HepG2 (cell line): Measurements from ENCODE around the gene SURF2. TPM values are rescaled to one million over a fixed set of nuclear protein-coding genes. Genes with fewer than 3 reads are reported as not detected.

Source experiments
- CEBPG ChIP-seq: IDR thresholded peaks from 2 replicates; pipeline ENCODE4 v1.6.1; 2016
- EZH2 ChIP-seq: conservative IDR thresholded peaks from 2 replicates; pipeline ENCODE4 v1.6.1; 2012; ENCODE audit warnings: mild to moderate bottlenecking, low read depth, low read length, moderate library complexity
- HOXA5 ChIP-seq: sonication (generic); formaldehyde crosslinking; IDR thresholded peaks from 2 replicates; pipeline ENCODE4 v1.4.0; 2020; ENCODE audit warnings: missing genetic modification reagents
- ISX ChIP-seq: sonication (generic); formaldehyde crosslinking; conservative IDR thresholded peaks from 2 replicates; pipeline ENCODE4 v1.5.0; 2020; ENCODE audit warnings: missing genetic modification reagents
- KDM6A ChIP-seq: IDR thresholded peaks from 2 replicates; pipeline ENCODE4 v1.6.1; 2016; ENCODE audit warnings: low read depth
- NFE2L1 ChIP-seq: sonication (generic); formaldehyde crosslinking; IDR thresholded peaks from 2 replicates; pipeline ENCODE4 v1.4.0; 2020; ENCODE audit warnings: missing genetic modification reagents, mild to moderate bottlenecking, borderline replicate concordance
- NFRKB ChIP-seq: fragments of 450-650 bp; IDR thresholded peaks from 2 replicates; pipeline ENCODE4 v1.6.1; 2017
- NFYC ChIP-seq: IDR thresholded peaks from 2 replicates; pipeline ENCODE4 v1.6.1; 2016; ENCODE audit warnings: missing genetic modification reagents, missing compliant biosample characterization
- NONO ChIP-seq, 2 experiments: fragments of 450-650 bp in 1 of 2; sonication (generic) in 1 of 2; formaldehyde crosslinking in 1 of 2; IDR thresholded peaks in 1 of 2; conservative IDR thresholded peaks in 1 of 2; 2 replicates each; pipeline versions ENCODE4 v1.6.1 to v1.8.0; 2017 to 2022; ENCODE audit warnings: mild to moderate bottlenecking in 1 of 2, missing genetic modification reagents in 1 of 2, moderate library complexity in 1 of 2
- PAF1 ChIP-seq: IDR thresholded peaks from 2 replicates; pipeline ENCODE4 v1.6.1; 2016; ENCODE audit warnings: missing genetic modification reagents, missing compliant biosample characterization
- SIN3A ChIP-seq: IDR thresholded peaks from 2 replicates; pipeline ENCODE4 v1.6.1; 2011; ENCODE audit warnings: low read depth, mild to moderate bottlenecking, control low read depth, low read length, borderline replicate concordance
- SPEN ChIP-seq: sonication (generic); formaldehyde crosslinking; IDR thresholded peaks from 2 replicates; pipeline ENCODE4 v1.5.1; 2020; ENCODE audit warnings: low read depth, mild to moderate bottlenecking, missing genetic modification reagents
- ZBTB21 ChIP-seq: sonication (generic); formaldehyde crosslinking; IDR thresholded peaks from 2 replicates; pipeline ENCODE4 v1.4.0; 2020; ENCODE audit warnings: missing genetic modification reagents
- ZFP36L1 ChIP-seq: sonication (generic); formaldehyde crosslinking; IDR thresholded peaks from 2 replicates; pipeline ENCODE4 v1.8.0; 2022; ENCODE audit warnings: mild to moderate bottlenecking, missing genetic modification reagents, moderate library complexity
- ZFP37 ChIP-seq: sonication (generic); formaldehyde crosslinking; IDR thresholded peaks from 2 replicates; pipeline ENCODE4 v1.4.0; 2020; ENCODE audit warnings: missing genetic modification reagents, borderline replicate concordance
- ZNF484 ChIP-seq: sonication (generic); formaldehyde crosslinking; IDR thresholded peaks from 2 replicates; pipeline ENCODE4 v1.5.1; 2020; ENCODE audit warnings: mild to moderate bottlenecking, low read depth, missing genetic modification reagents, borderline replicate concordance
- ZNF605 ChIP-seq: sonication (generic); formaldehyde crosslinking; IDR thresholded peaks from 2 replicates; pipeline ENCODE4 v1.8.0; 2022; ENCODE audit warnings: mild to moderate bottlenecking, missing genetic modification reagents
- ZNF777 ChIP-seq: sonication (generic); formaldehyde crosslinking; IDR thresholded peaks from 2 replicates; pipeline ENCODE4 v1.4.0; 2020; ENCODE audit warnings: missing genetic modification reagents
- ZSCAN20 ChIP-seq: sonication (generic); formaldehyde crosslinking; IDR thresholded peaks from 2 replicates; pipeline ENCODE4 v1.4.0; 2020; ENCODE audit warnings: missing genetic modification reagents, mild to moderate bottlenecking, borderline replicate concordance
- polyA plus RNA-seq, 8 experiments: library from polyadenylated mRNA; depleted of rRNA in 3 of 8; stranded (reverse) in 7 of 8; unstranded in 1 of 8; fragments of >200 nt; fragmentation: Illumina TruSeq in 4 of 8; extraction: Trizol in 4 of 8; gene quantifications; 2 replicates each; pipeline versions ENCODE4 v1.2.1 to v1.2.3, GENCODE V29; 2011 to 2016; ENCODE audit warnings: low read depth in 4 of 8, missing spikeins in 1 of 8, mixed read lengths in 1 of 8; ENCODE audit not compliant: insufficient read depth in 1 of 8
- total RNA-seq, 5 experiments: library from RNA; depleted of rRNA; stranded (reverse); fragments of >200 nt; fragmentation: Illumina TruSeq; extraction: Trizol; gene quantifications; 2 replicates each; pipeline ENCODE4 v1.2.3, GENCODE V29; 2016; ENCODE audit warnings: low read depth in 1 of 5
- TF ChIP-seq, protein P1 (sequence below): sonication (generic); formaldehyde crosslinking; conservative IDR thresholded peaks from 2 replicates; pipeline ENCODE4 v1.8.0; 2022; ENCODE audit warnings: missing genetic modification reagents
- TF ChIP-seq, protein P2 (sequence below): sonication (generic); formaldehyde crosslinking; IDR thresholded peaks from 2 replicates; pipeline ENCODE4 v1.8.1; 2023; ENCODE audit warnings: missing genetic modification reagents, inconsistent platforms, borderline replicate concordance
- TF ChIP-seq, protein P3 (sequence below): sonication (generic); formaldehyde crosslinking; IDR thresholded peaks from 2 replicates; pipeline ENCODE4 v1.4.0; 2020; ENCODE audit warnings: mild to moderate bottlenecking, missing genetic modification reagents
- TF ChIP-seq, protein P4 (sequence below): sonication (generic); formaldehyde crosslinking; IDR thresholded peaks from 2 replicates; pipeline ENCODE4 v1.5.0; 2020; ENCODE audit warnings: missing genetic modification reagents
- TF ChIP-seq, protein P5 (sequence below): sonication (generic); formaldehyde crosslinking; IDR thresholded peaks from 2 replicates; pipeline ENCODE4 v1.4.0; 2020; ENCODE audit warnings: missing genetic modification reagents, borderline replicate concordance

SURF2 gene
- total and polyA plus RNA-seq, 2 of the 13 experiments (the other 11 are each of a cell fraction or from before 2014, with no cell fraction given): 6.3 to 13.6 TPM

DNA sequence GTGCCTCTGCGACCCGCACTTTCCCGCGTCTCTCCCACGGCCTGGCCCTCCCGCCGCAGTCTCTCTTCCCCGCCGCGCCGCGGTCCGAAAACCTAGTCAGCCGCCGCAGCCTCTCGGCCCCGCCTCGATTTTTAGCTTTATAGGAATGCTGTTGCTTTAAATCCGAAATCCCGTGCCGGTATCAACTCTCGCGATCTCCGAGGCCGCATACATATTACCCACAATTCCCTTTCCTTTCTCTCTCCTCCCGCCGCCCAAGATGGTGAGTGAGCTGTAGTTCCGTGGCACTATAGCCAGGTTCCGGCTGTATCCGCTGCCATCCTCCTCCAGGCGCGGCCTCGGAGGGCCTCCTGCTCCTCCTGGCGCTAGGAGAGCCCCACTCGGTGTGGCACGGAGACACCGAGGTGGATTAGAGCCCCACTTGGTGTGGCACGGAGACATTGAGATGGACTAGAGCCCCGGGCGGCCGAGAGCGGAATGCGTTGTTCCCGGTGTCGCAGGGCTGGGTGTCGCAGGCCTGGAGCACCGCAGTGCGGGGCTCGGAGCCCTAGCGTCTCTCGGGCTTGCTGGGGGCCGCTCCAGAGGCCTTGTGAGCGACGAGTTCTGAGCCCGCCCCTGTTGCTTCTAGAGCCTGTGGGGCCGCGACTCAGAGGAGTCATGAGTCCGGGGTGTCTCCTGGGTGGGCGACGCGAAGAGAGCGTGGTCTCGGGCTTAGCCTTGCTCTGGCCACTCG, 8.2 kb upstream of the SURF2 start, which contains the start of the genes MED22 and RPL7A (continued):
- TF ChIP-seq, protein P1, sequence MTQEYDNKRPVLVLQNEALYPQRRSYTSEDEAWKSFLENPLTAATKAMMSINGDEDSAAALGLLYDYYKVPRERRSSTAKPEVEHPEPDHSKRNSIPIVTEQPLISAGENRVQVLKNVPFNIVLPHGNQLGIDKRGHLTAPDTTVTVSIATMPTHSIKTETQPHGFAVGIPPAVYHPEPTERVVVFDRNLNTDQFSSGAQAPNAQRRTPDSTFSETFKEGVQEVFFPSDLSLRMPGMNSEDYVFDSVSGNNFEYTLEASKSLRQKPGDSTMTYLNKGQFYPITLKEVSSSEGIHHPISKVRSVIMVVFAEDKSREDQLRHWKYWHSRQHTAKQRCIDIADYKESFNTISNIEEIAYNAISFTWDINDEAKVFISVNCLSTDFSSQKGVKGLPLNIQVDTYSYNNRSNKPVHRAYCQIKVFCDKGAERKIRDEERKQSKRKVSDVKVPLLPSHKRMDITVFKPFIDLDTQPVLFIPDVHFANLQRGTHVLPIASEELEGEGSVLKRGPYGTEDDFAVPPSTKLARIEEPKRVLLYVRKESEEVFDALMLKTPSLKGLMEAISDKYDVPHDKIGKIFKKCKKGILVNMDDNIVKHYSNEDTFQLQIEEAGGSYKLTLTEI (CRISPR knock-in tag): no peak
- TF ChIP-seq ZNF484 (CRISPR knock-in tag) (no peak), ZBTB21 (CRISPR knock-in tag) (no peak), SIN3A (peak; percentile 81; the same call in 1 of the 2 replicates), HOXA5 (CRISPR knock-in tag) (no peak), ISX (CRISPR knock-in tag) (no peak), EZH2 (no peak), ZNF777 (peak; percentile 67; the same call in 1 of the 2 replicates), ZFP37 (0 out of 2 replicates have a peak, but pooled peaks have one; percentile 40), NONO (IDR thresholded peaks at IDR 0.05) (no peak), NONO (CRISPR knock-in tag; conservative IDR thresholded peaks at IDR 0.05) (peak; percentile 75; the same call in 1 of the 2 replicates), ZFP36L1 (CRISPR knock-in tag) (no peak; the same call in 1 of the 2 replicates), KDM6A (CRISPR knock-in tag) (no peak), SPEN (peak; percentile 100), PAF1 (CRISPR knock-in tag) (no peak), ZSCAN20 (CRISPR knock-in tag) (no peak), CEBPG (CRISPR knock-in tag) (no peak; the same call in 1 of the 2 replicates), NFYC (CRISPR knock-in tag) (no peak; the same call in 1 of the 2 replicates), NFRKB (peak; percentile 66; the same call in 1 of the 2 replicates), NFE2L1 (CRISPR knock-in tag) (no peak), ZNF605 (CRISPR knock-in tag) (peak; percentile 88)
- TF ChIP-seq, protein P2, sequence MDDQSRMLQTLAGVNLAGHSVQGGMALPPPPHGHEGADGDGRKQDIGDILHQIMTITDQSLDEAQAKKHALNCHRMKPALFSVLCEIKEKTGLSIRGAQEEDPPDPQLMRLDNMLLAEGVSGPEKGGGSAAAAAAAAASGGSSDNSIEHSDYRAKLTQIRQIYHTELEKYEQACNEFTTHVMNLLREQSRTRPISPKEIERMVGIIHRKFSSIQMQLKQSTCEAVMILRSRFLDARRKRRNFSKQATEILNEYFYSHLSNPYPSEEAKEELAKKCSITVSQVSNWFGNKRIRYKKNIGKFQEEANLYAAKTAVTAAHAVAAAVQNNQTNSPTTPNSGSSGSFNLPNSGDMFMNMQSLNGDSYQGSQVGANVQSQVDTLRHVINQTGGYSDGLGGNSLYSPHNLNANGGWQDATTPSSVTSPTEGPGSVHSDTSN (CRISPR knock-in tag): no peak
- TF ChIP-seq, protein P3, sequence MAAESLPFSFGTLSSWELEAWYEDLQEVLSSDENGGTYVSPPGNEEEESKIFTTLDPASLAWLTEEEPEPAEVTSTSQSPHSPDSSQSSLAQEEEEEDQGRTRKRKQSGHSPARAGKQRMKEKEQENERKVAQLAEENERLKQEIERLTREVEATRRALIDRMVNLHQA (CRISPR knock-in tag): no peak
- TF ChIP-seq, protein P4, sequence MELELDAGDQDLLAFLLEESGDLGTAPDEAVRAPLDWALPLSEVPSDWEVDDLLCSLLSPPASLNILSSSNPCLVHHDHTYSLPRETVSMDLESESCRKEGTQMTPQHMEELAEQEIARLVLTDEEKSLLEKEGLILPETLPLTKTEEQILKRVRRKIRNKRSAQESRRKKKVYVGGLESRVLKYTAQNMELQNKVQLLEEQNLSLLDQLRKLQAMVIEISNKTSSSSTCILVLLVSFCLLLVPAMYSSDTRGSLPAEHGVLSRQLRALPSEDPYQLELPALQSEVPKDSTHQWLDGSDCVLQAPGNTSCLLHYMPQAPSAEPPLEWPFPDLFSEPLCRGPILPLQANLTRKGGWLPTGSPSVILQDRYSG (CRISPR knock-in tag): no peak
- TF ChIP-seq, protein P5, sequence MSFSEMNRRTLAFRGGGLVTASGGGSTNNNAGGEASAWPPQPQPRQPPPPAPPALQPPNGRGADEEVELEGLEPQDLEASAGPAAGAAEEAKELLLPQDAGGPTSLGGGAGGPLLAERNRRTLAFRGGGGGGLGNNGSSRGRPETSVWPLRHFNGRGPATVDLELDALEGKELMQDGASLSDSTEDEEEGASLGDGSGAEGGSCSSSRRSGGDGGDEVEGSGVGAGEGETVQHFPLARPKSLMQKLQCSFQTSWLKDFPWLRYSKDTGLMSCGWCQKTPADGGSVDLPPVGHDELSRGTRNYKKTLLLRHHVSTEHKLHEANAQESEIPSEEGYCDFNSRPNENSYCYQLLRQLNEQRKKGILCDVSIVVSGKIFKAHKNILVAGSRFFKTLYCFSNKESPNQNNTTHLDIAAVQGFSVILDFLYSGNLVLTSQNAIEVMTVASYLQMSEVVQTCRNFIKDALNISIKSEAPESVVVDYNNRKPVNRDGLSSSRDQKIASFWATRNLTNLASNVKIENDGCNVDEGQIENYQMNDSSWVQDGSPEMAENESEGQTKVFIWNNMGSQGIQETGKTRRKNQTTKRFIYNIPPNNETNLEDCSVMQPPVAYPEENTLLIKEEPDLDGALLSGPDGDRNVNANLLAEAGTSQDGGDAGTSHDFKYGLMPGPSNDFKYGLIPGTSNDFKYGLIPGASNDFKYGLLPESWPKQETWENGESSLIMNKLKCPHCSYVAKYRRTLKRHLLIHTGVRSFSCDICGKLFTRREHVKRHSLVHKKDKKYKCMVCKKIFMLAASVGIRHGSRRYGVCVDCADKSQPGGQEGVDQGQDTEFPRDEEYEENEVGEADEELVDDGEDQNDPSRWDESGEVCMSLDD: no peak
